Measurements from ENCODE around the gene SLC4A1. TPM values are rescaled to one million over a fixed set of nuclear protein-coding genes. Genes with fewer than 3 reads are reported as not detected.

Gene SLC4A1
- total and polyA plus RNA-seq, 4 donors, result 0.14 to 1,478 TPM; not detected in 2

DNA sequence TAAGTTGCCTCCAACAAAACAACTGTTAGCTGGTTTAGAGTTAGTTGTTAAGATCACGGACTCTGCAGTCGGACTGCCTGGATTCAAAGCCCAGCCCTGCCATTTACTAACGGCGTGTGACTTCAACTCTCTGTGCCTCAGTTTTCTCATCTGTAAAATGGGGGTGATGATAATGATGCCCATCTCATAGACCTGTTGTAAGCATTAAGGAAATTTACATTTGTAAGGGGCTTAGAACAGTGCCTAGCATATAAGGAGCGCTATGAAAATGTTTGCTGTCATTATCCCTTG is 825 bp downstream of the SLC4A1 start:
- Histone ChIP-seq H3K36me3 (ENCODE audit: control insufficient read depth in 4 of 4, insufficient read depth in 3 of 4, low read depth in 1 of 4, low read length in 3 of 4) (no peaks in the 10 kb centered on the region), H3K9ac (ENCODE audit: low read depth in 1 of 2, low read length in 2 of 2) (no peak overlapping the region), H3K4me1 (ENCODE audit: control insufficient read depth in 4 of 4, insufficient read depth in 4 of 4, low read length in 3 of 4) (no peaks in the 10 kb centered on the region), H3K27me3 (ENCODE audit: control insufficient read depth in 4 of 4, insufficient read depth in 4 of 4, low read length in 3 of 4) (no peaks in the 10 kb centered on the region), H3K27ac (ENCODE audit: low read depth in 1 of 2, low read length in 2 of 2) (no peak overlapping the region), H3K4me3 (ENCODE audit: low read depth in 1 of 3, low read length in 3 of 3) (no peak overlapping the region), H3K9me3 (ENCODE audit: control insufficient read depth in 4 of 4, low read length in 3 of 4) (no peaks in the 10 kb centered on the region)
- no peak for DNase-seq (ENCODE audit: low spot score)
- 93% methylated on average over 5 of the region's 5 CpGs for WGBS
- TF ChIP-seq ATF3 (IDR thresholded peaks at IDR 0.05) (no peak), EGR1 (IDR thresholded peaks at IDR 0.05; ENCODE audit: low read depth in 2 of 2) (no peak)

- no peak overlapping the region for H3K9ac ChIP-seq (ENCODE audit: low read depth in 1 of 2, low read length in 2 of 2)
- no peaks in the 10 kb centered on the region for H3K4me1 ChIP-seq (ENCODE audit: control insufficient read depth in 4 of 4, insufficient read depth in 4 of 4, low read length in 3 of 4)
- no peak overlapping the region for H3K27ac ChIP-seq (ENCODE audit: low read depth in 1 of 2, low read length in 2 of 2)
- WGBS, result 48% methylated on average over 9 of the region's 9 CpGs
- peak; percentile 85 for DNase-seq (ENCODE audit: low spot score)
- H3K9me3 ChIP-seq (ENCODE audit: control insufficient read depth in 4 of 4, low read length in 3 of 4), result no peaks in the 10 kb centered on the region
- no peak overlapping the region for H3K4me3 ChIP-seq (ENCODE audit: low read depth in 1 of 3, low read length in 3 of 3)
- no peaks in the 10 kb centered on the region for H3K27me3 ChIP-seq (ENCODE audit: control insufficient read depth in 4 of 4, insufficient read depth in 4 of 4, low read length in 3 of 4)
- no peak for TF ChIP-seq RXRA (IDR thresholded peaks at IDR 0.05)
- no peaks in the 10 kb centered on the region for H3K36me3 ChIP-seq (ENCODE audit: control insufficient read depth in 4 of 4, insufficient read depth in 3 of 4, low read depth in 1 of 4, low read length in 3 of 4)
Observed at GRCh38 chr17:44266402-44267164, 1.4 kb downstream of the SLC4A1 start.

GRCh38 chr17:44263345-44263902 is 4.5 kb downstream of the SLC4A1 start:
- peak; percentile 36 for DNase-seq (ENCODE audit: low spot score)
- H3K4me3 ChIP-seq (ENCODE audit: low read depth in 1 of 3, low read length in 3 of 3), result no peak overlapping the region
- no peaks in the 10 kb centered on the region for H3K27me3 ChIP-seq (ENCODE audit: control insufficient read depth in 4 of 4, insufficient read depth in 4 of 4, low read length in 3 of 4)
- no peak overlapping the region for H3K9ac ChIP-seq (ENCODE audit: low read depth in 1 of 2, low read length in 2 of 2)
- no peaks in the 10 kb centered on the region for H3K9me3 ChIP-seq (ENCODE audit: control insufficient read depth in 4 of 4, low read length in 3 of 4)
- 96% methylated on average over 7 of the region's 7 CpGs for WGBS
- H3K36me3 ChIP-seq (ENCODE audit: control insufficient read depth in 4 of 4, insufficient read depth in 3 of 4, low read depth in 1 of 4, low read length in 3 of 4), result no peaks in the 10 kb centered on the region
- no peak overlapping the region for H3K27ac ChIP-seq (ENCODE audit: low read depth in 1 of 2, low read length in 2 of 2)
- TF ChIP-seq HNF4G (IDR thresholded peaks at IDR 0.05), result no peak
- TF ChIP-seq EGR1 (IDR thresholded peaks at IDR 0.05; ENCODE audit: low read depth in 2 of 2), result no peak
- TF ChIP-seq FOXA1 (IDR thresholded peaks at IDR 0.05), result no peak
- no peaks in the 10 kb centered on the region for H3K4me1 ChIP-seq (ENCODE audit: control insufficient read depth in 4 of 4, insufficient read depth in 4 of 4, low read length in 3 of 4)

GRCh38 chr17:44262654-44263225 is 5.2 kb downstream of the SLC4A1 start:
- Histone ChIP-seq H3K36me3 (ENCODE audit: control insufficient read depth in 4 of 4, insufficient read depth in 3 of 4, low read depth in 1 of 4, low read length in 3 of 4) (no peaks in the 10 kb centered on the region), H3K27ac (ENCODE audit: low read depth in 1 of 2, low read length in 2 of 2) (no peak overlapping the region), H3K4me1 (ENCODE audit: control insufficient read depth in 4 of 4, insufficient read depth in 4 of 4, low read length in 3 of 4) (no peaks in the 10 kb centered on the region), H3K9ac (ENCODE audit: low read depth in 1 of 2, low read length in 2 of 2) (no peak overlapping the region), H3K27me3 (ENCODE audit: control insufficient read depth in 4 of 4, insufficient read depth in 4 of 4, low read length in 3 of 4) (no peaks in the 10 kb centered on the region), H3K9me3 (ENCODE audit: control insufficient read depth in 4 of 4, low read length in 3 of 4) (no peaks in the 10 kb centered on the region), H3K4me3 (ENCODE audit: low read depth in 1 of 3, low read length in 3 of 3) (no peak overlapping the region)
- no peak for TF ChIP-seq EGR1 (IDR thresholded peaks at IDR 0.05; ENCODE audit: low read depth in 2 of 2)
- TF ChIP-seq TAF1 (conservative IDR thresholded peaks at IDR 0.05), result no peak
- no peak for TF ChIP-seq HNF4G (IDR thresholded peaks at IDR 0.05)
- TF ChIP-seq SP1 (IDR thresholded peaks at IDR 0.05), result no peak
- TF ChIP-seq YY1 (IDR thresholded peaks at IDR 0.05), result no peak
- no peak for TF ChIP-seq FOXA2 (IDR thresholded peaks at IDR 0.05)
- TF ChIP-seq, protein P1, sequence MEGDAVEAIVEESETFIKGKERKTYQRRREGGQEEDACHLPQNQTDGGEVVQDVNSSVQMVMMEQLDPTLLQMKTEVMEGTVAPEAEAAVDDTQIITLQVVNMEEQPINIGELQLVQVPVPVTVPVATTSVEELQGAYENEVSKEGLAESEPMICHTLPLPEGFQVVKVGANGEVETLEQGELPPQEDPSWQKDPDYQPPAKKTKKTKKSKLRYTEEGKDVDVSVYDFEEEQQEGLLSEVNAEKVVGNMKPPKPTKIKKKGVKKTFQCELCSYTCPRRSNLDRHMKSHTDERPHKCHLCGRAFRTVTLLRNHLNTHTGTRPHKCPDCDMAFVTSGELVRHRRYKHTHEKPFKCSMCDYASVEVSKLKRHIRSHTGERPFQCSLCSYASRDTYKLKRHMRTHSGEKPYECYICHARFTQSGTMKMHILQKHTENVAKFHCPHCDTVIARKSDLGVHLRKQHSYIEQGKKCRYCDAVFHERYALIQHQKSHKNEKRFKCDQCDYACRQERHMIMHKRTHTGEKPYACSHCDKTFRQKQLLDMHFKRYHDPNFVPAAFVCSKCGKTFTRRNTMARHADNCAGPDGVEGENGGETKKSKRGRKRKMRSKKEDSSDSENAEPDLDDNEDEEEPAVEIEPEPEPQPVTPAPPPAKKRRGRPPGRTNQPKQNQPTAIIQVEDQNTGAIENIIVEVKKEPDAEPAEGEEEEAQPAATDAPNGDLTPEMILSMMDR (IDR thresholded peaks at IDR 0.05; ENCODE audit: low read depth, low read length, missing input control), result no peak
- no peak for TF ChIP-seq MAX (IDR thresholded peaks at IDR 0.05)
- TF ChIP-seq, protein P2, sequence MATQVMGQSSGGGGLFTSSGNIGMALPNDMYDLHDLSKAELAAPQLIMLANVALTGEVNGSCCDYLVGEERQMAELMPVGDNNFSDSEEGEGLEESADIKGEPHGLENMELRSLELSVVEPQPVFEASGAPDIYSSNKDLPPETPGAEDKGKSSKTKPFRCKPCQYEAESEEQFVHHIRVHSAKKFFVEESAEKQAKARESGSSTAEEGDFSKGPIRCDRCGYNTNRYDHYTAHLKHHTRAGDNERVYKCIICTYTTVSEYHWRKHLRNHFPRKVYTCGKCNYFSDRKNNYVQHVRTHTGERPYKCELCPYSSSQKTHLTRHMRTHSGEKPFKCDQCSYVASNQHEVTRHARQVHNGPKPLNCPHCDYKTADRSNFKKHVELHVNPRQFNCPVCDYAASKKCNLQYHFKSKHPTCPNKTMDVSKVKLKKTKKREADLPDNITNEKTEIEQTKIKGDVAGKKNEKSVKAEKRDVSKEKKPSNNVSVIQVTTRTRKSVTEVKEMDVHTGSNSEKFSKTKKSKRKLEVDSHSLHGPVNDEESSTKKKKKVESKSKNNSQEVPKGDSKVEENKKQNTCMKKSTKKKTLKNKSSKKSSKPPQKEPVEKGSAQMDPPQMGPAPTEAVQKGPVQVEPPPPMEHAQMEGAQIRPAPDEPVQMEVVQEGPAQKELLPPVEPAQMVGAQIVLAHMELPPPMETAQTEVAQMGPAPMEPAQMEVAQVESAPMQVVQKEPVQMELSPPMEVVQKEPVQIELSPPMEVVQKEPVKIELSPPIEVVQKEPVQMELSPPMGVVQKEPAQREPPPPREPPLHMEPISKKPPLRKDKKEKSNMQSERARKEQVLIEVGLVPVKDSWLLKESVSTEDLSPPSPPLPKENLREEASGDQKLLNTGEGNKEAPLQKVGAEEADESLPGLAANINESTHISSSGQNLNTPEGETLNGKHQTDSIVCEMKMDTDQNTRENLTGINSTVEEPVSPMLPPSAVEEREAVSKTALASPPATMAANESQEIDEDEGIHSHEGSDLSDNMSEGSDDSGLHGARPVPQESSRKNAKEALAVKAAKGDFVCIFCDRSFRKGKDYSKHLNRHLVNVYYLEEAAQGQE (IDR thresholded peaks at IDR 0.05), result no peak
- TF ChIP-seq FOXA1 (IDR thresholded peaks at IDR 0.05), result no peak
- no peak for TF ChIP-seq NR2F2 (IDR thresholded peaks at IDR 0.05)
- no peak for TF ChIP-seq JUND (IDR thresholded peaks at IDR 0.05)
- no peak for TF ChIP-seq RAD21 (IDR thresholded peaks at IDR 0.05)
- 75% methylated on average over 11 of the region's 11 CpGs for WGBS
- DNase-seq (ENCODE audit: low spot score), result peak; percentile 38

Measured in liver (tissue), 9 donors.